Liver (tissue), 3 donors: ENCODE results near the gene TMEM255A.

ENCODE experiments used
- GABPA ChIP-seq, 2 donors: IDR thresholded peaks in 1 of 2; conservative IDR thresholded peaks in 1 of 2; 2 replicates each; pipeline ENCODE4 v1.6.1; 2016; ENCODE audit warnings: antibody characterized with exemption in 2 of 2, mild to moderate bottlenecking in 1 of 2, moderate library complexity in 1 of 2
- HNF4A ChIP-seq, 2 donors: conservative IDR thresholded peaks; 2 replicates each; pipeline ENCODE4 v1.6.1; 2016; ENCODE audit warnings: antibody characterized with exemption in 2 of 2, mild to moderate bottlenecking in 2 of 2
- JUND ChIP-seq, 2 donors: IDR thresholded peaks; 2 replicates each; pipeline ENCODE4 v1.6.1; 2016; ENCODE audit warnings: antibody characterized with exemption in 2 of 2
- RXRA ChIP-seq, 2 donors: IDR thresholded peaks; 2 replicates each; pipeline ENCODE4 v1.6.1; 2017 to 2018; ENCODE audit warnings: antibody characterized with exemption in 2 of 2, mild to moderate bottlenecking in 1 of 2
- TAF1 ChIP-seq: conservative IDR thresholded peaks from 2 replicates; pipeline ENCODE4 v1.6.1; 2016; ENCODE audit warnings: antibody characterized with exemption, mild to moderate bottlenecking
- YY1 ChIP-seq: IDR thresholded peaks from 2 replicates; pipeline ENCODE4 v1.6.1; 2016; ENCODE audit warnings: antibody characterized with exemption, mild to moderate bottlenecking
- TF ChIP-seq, protein P1 (sequence below): fragments of 150-350 bp; IDR thresholded peaks from 2 replicates; pipeline ENCODE4 v1.5.1; 2017; ENCODE audit warnings: improper control_type of control experiment, low read depth, low read length; ENCODE audit not compliant: missing input control
- TF ChIP-seq, protein P2 (sequence below): IDR thresholded peaks from 2 replicates; pipeline ENCODE4 v1.6.1; 2016; ENCODE audit warnings: antibody characterized with exemption, mild to moderate bottlenecking
- TF ChIP-seq, protein P3 (sequence below): IDR thresholded peaks from 2 replicates; pipeline ENCODE4 v1.6.1; 2016; ENCODE audit warnings: antibody characterized with exemption
- TF ChIP-seq, protein P4 (sequence below): IDR thresholded peaks from 2 replicates; pipeline ENCODE4 v1.6.1; 2016; ENCODE audit warnings: antibody characterized with exemption
- TF ChIP-seq, protein P5 (sequence below): IDR thresholded peaks from 2 replicates; pipeline ENCODE4 v1.6.1; 2016; ENCODE audit warnings: antibody characterized with exemption
- donor health status: healthy.
- donor health status: healthy.

DNA sequence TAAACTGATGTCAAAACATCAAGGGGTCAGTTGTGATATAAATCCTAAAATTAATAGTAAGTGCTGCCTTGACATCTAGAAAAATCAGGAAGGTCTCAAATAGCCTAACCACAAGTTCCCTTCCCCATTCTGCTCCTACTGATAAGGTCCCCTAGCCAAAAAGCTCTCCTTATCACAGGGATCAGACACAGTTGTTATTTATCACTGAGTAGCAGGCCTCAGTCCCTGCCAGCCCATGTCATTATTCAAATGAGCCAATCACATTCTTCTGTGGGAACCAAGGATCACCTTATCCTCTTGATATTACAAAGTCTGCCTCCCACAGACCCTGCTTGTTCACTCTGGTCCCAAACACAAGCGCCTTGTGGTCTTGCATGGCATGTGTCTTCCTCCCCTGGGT is 23.3 kb upstream of the TMEM255A start:
- TF ChIP-seq, protein P1, sequence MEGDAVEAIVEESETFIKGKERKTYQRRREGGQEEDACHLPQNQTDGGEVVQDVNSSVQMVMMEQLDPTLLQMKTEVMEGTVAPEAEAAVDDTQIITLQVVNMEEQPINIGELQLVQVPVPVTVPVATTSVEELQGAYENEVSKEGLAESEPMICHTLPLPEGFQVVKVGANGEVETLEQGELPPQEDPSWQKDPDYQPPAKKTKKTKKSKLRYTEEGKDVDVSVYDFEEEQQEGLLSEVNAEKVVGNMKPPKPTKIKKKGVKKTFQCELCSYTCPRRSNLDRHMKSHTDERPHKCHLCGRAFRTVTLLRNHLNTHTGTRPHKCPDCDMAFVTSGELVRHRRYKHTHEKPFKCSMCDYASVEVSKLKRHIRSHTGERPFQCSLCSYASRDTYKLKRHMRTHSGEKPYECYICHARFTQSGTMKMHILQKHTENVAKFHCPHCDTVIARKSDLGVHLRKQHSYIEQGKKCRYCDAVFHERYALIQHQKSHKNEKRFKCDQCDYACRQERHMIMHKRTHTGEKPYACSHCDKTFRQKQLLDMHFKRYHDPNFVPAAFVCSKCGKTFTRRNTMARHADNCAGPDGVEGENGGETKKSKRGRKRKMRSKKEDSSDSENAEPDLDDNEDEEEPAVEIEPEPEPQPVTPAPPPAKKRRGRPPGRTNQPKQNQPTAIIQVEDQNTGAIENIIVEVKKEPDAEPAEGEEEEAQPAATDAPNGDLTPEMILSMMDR, result no peak
- TF ChIP-seq JUND (IDR thresholded peaks at IDR 0.05) (no peak), GABPA (IDR thresholded peaks at IDR 0.05 in 1 of 2, conservative IDR thresholded peaks at IDR 0.05 in 1 of 2) (no peak), TAF1 (no peak), RXRA (IDR thresholded peaks at IDR 0.05) (no peak), HNF4A (conservative IDR thresholded peaks at IDR 0.05) (no peak), YY1 (no peak)
- TF ChIP-seq, protein P2, sequence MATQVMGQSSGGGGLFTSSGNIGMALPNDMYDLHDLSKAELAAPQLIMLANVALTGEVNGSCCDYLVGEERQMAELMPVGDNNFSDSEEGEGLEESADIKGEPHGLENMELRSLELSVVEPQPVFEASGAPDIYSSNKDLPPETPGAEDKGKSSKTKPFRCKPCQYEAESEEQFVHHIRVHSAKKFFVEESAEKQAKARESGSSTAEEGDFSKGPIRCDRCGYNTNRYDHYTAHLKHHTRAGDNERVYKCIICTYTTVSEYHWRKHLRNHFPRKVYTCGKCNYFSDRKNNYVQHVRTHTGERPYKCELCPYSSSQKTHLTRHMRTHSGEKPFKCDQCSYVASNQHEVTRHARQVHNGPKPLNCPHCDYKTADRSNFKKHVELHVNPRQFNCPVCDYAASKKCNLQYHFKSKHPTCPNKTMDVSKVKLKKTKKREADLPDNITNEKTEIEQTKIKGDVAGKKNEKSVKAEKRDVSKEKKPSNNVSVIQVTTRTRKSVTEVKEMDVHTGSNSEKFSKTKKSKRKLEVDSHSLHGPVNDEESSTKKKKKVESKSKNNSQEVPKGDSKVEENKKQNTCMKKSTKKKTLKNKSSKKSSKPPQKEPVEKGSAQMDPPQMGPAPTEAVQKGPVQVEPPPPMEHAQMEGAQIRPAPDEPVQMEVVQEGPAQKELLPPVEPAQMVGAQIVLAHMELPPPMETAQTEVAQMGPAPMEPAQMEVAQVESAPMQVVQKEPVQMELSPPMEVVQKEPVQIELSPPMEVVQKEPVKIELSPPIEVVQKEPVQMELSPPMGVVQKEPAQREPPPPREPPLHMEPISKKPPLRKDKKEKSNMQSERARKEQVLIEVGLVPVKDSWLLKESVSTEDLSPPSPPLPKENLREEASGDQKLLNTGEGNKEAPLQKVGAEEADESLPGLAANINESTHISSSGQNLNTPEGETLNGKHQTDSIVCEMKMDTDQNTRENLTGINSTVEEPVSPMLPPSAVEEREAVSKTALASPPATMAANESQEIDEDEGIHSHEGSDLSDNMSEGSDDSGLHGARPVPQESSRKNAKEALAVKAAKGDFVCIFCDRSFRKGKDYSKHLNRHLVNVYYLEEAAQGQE, result no peak
- TF ChIP-seq, protein P3, sequence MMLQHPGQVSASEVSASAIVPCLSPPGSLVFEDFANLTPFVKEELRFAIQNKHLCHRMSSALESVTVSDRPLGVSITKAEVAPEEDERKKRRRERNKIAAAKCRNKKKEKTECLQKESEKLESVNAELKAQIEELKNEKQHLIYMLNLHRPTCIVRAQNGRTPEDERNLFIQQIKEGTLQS, result no peak
- TF ChIP-seq, protein P4, sequence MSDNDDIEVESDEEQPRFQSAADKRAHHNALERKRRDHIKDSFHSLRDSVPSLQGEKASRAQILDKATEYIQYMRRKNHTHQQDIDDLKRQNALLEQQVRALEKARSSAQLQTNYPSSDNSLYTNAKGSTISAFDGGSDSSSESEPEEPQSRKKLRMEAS, result no peak
- TF ChIP-seq, protein P5, sequence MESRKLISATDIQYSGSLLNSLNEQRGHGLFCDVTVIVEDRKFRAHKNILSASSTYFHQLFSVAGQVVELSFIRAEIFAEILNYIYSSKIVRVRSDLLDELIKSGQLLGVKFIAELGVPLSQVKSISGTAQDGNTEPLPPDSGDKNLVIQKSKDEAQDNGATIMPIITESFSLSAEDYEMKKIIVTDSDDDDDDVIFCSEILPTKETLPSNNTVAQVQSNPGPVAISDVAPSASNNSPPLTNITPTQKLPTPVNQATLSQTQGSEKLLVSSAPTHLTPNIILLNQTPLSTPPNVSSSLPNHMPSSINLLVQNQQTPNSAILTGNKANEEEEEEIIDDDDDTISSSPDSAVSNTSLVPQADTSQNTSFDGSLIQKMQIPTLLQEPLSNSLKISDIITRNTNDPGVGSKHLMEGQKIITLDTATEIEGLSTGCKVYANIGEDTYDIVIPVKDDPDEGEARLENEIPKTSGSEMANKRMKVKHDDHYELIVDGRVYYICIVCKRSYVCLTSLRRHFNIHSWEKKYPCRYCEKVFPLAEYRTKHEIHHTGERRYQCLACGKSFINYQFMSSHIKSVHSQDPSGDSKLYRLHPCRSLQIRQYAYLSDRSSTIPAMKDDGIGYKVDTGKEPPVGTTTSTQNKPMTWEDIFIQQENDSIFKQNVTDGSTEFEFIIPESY, result no peak
